Measurements from ENCODE around the gene PGAP2. TPM values are rescaled to one million over a fixed set of nuclear protein-coding genes. Genes with fewer than 3 reads are reported as not detected.

Gene PGAP2
- total and polyA plus RNA-seq, 2 donors (not counting 3 experiments of a cell fraction or from before 2014, with no cell fraction given): 18.3 to 34.1 TPM

DNA sequence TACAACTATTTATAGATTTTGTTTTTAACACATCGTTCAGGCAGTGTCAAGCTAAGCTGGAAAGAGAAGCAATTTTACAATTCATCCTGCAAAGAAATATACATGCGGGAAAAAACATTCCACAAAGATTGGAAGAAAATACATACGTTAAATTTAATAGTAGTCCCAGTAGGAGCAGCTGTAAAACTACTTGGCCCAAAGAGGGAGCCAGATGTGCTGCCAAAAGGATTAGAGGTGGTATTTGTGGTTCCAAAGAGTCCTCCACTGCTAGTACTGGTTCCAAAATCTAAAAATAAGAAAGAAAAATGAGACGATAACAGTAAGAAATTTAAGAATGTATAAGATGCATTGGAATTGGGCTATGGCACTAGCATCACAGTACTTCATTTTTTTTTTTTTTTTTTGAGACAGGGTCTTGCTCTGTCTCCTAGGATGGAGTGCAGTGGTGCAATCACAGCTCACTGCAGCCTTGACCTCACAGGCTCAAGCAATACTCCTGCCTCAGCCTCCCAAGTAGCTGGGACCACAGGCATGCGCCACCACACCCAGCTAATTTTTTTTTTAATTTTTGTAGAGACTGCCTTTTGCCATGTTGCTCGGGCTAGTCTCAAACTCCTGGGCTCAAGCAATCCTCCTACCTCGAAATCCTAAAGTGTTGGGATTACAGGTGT, 32.5 kb upstream of the PGAP2 start:
- DNase-seq (ENCODE audit: low read depth, low spot score): no peak
- intact Hi-C loops (cut with micrococcal nuclease): no loop called here
- Histone ChIP-seq H4K20me1 (replicated peaks; ENCODE audit: control insufficient read depth, extremely low read depth, insufficient read depth, low read length) (no peaks in the 10 kb centered on the region), H3K4me3 (replicated peaks in 1 of 3; ENCODE audit: insufficient read depth in 1 of 3, low read depth in 1 of 3, low read length in 3 of 3) (no peak overlapping the region), H3K36me3 (ENCODE audit: control insufficient read depth in 2 of 2, extremely low read depth in 1 of 2, insufficient read depth in 2 of 2, low read length in 2 of 2) (peaks cover 16 to 23% of the 10 kb centered on the region in 2 experiments), H3K9ac (replicated peaks; ENCODE audit: extremely low read depth, insufficient read depth, low read length) (no peak overlapping the region), H3K4me1 (ENCODE audit: control insufficient read depth, extremely low read depth, insufficient read depth, low read length) (no peaks in the 10 kb centered on the region), H3K27me3 (ENCODE audit: control insufficient read depth in 2 of 2, insufficient read depth in 2 of 2, low read length in 2 of 2) (no peaks in the 10 kb centered on the region), H3K9me1 (replicated peaks; ENCODE audit: control insufficient read depth, extremely low read depth, insufficient read depth, low read length) (no peaks in the 10 kb centered on the region), H3K4me2 (ENCODE audit: insufficient read depth, low read length) (no peak overlapping the region), H2AFZ (ENCODE audit: low read depth, low read length) (no peak overlapping the region), H3K79me2 (ENCODE audit: control insufficient read depth, insufficient read depth, low read length) (peaks cover 12% of the 10 kb centered on the region), H3K9me3 (replicated peaks; ENCODE audit: control insufficient read depth, insufficient read depth, low read length) (no peaks in the 10 kb centered on the region), H3K27ac (ENCODE audit: insufficient read depth, low read depth, low read length) (no peak overlapping the region)
- BruUV-seq (replicated peaks): no TSS peak
- dilution Hi-C loops (cut with MboI; ENCODE audit: extremely low pct_ligation_motif_present, low sequenced_read_pairs): no loop called here
- POLR2A ChIA-PET: no interaction called here
- FAIRE-seq: no peak
- TF ChIP-seq, protein P1, sequence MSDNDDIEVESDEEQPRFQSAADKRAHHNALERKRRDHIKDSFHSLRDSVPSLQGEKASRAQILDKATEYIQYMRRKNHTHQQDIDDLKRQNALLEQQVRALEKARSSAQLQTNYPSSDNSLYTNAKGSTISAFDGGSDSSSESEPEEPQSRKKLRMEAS (IDR thresholded peaks at IDR 0.05; ENCODE audit: insufficient read depth, insufficient read length): no peak
- TF ChIP-seq FOS (IDR thresholded peaks at IDR 0.05; ENCODE audit: borderline replicate concordance, insufficient read depth, low read length) (no peak), MYC (IDR thresholded peaks at IDR 0.05; ENCODE audit: low read depth, low read length) (no peak)
- CTCF ChIA-PET: interaction anchor here (1.0 to 1.4 kb wide), 3 partner anchors 32 to 297 kb away, joined by 3 to 4 read pairs (median 3); no protein-coding TSS in a partner anchor

DNA sequence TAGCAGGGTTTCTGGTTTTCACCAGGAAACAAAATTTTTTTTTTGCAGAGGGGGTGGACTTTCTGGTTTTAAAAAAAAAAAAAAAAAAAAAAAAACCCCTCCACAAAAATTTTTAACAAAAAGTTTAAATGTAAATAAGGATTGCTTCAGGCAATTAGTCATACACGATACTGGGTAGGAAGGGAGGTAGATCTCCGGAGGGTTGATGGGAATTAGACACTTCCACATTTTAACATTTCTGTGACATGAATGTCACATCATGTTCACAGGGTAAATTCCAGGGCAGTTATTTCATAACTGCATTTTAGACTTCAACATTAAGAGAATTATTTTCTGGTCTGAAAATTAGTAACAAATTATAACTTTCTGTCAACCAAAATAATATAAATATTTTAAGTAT, 26.9 kb upstream of the PGAP2 start:
- ChIA-PET POLR2A (interaction anchor here (0.7 kb wide), 2 partner anchors 12 to 60 kb away, joined by 6 to 8 read pairs; no protein-coding TSS in a partner anchor), CTCF (interaction anchor here (0.7 to 3.1 kb wide), 5 partner anchors 27 to 253 kb away, joined by 3 to 18 read pairs (median 3); partner anchors contain the start of gene PGAP2)
- peaks cover 62% of the 10 kb centered on the region for H3K79me2 ChIP-seq (ENCODE audit: control insufficient read depth, insufficient read depth, low read length)
- H4K20me1 ChIP-seq (replicated peaks; ENCODE audit: control insufficient read depth, extremely low read depth, insufficient read depth, low read length): peaks cover 3% of the 10 kb centered on the region
- H3K9ac ChIP-seq (replicated peaks; ENCODE audit: extremely low read depth, insufficient read depth, low read length): peak overlapping the region; percentile 9
- intact Hi-C loops (cut with micrococcal nuclease): no loop called here
- DNase-seq (ENCODE audit: low read depth, low spot score) (no peak), FAIRE-seq (no peak)
- no peaks in the 10 kb centered on the region for H3K9me1 ChIP-seq (replicated peaks; ENCODE audit: control insufficient read depth, extremely low read depth, insufficient read depth, low read length)
- peaks cover under 1% of the 10 kb centered on the region for H3K4me1 ChIP-seq (ENCODE audit: control insufficient read depth, extremely low read depth, insufficient read depth, low read length)
- H2AFZ ChIP-seq (ENCODE audit: low read depth, low read length): no peak overlapping the region
- H3K9me3 ChIP-seq (replicated peaks; ENCODE audit: control insufficient read depth, insufficient read depth, low read length): no peaks in the 10 kb centered on the region
- BruUV-seq (replicated peaks): no TSS peak
- peaks cover 4 to 12% of the 10 kb centered on the region in 2 experiments for H3K36me3 ChIP-seq (ENCODE audit: control insufficient read depth in 2 of 2, extremely low read depth in 1 of 2, insufficient read depth in 2 of 2, low read length in 2 of 2)
- H3K4me3 ChIP-seq (replicated peaks in 1 of 3; ENCODE audit: insufficient read depth in 1 of 3, low read depth in 1 of 3, low read length in 3 of 3): no peak overlapping the region
- no peak overlapping the region for H3K4me2 ChIP-seq (ENCODE audit: insufficient read depth, low read length)
- H3K27me3 ChIP-seq (ENCODE audit: control insufficient read depth in 2 of 2, insufficient read depth in 2 of 2, low read length in 2 of 2): no peaks in the 10 kb centered on the region
- H3K27ac ChIP-seq (ENCODE audit: insufficient read depth, low read depth, low read length): no peak overlapping the region
- dilution Hi-C loops (cut with MboI; ENCODE audit: extremely low pct_ligation_motif_present, low sequenced_read_pairs): no loop called here
- TF ChIP-seq, protein P2, sequence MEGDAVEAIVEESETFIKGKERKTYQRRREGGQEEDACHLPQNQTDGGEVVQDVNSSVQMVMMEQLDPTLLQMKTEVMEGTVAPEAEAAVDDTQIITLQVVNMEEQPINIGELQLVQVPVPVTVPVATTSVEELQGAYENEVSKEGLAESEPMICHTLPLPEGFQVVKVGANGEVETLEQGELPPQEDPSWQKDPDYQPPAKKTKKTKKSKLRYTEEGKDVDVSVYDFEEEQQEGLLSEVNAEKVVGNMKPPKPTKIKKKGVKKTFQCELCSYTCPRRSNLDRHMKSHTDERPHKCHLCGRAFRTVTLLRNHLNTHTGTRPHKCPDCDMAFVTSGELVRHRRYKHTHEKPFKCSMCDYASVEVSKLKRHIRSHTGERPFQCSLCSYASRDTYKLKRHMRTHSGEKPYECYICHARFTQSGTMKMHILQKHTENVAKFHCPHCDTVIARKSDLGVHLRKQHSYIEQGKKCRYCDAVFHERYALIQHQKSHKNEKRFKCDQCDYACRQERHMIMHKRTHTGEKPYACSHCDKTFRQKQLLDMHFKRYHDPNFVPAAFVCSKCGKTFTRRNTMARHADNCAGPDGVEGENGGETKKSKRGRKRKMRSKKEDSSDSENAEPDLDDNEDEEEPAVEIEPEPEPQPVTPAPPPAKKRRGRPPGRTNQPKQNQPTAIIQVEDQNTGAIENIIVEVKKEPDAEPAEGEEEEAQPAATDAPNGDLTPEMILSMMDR (IDR thresholded peaks at IDR 0.05; ENCODE audit: extremely low read depth in 1 of 2, insufficient read depth in 1 of 2, low read depth in 1 of 2, low read length in 2 of 2): no peak
- no peak for TF ChIP-seq POLR2A (IDR thresholded peaks at IDR 0.05; ENCODE audit: low read depth, low read length)
- TF ChIP-seq, protein P1 (IDR thresholded peaks at IDR 0.05; ENCODE audit: insufficient read depth, insufficient read length): no peak
- no peak for TF ChIP-seq MYC (IDR thresholded peaks at IDR 0.05; ENCODE audit: low read depth, low read length)
- TF ChIP-seq POLR2AphosphoS5 (IDR thresholded peaks at IDR 0.05; ENCODE audit: insufficient read depth, low read depth, low read length): no peak
- no peak for TF ChIP-seq JUN (IDR thresholded peaks at IDR 0.05; ENCODE audit: borderline replicate concordance, insufficient read depth, insufficient read length, low read depth)
- TF ChIP-seq GATA2 (IDR thresholded peaks at IDR 0.05; ENCODE audit: insufficient read depth, insufficient read length, low read depth, low read length): no peak
- TF ChIP-seq FOS (IDR thresholded peaks at IDR 0.05; ENCODE audit: borderline replicate concordance, insufficient read depth, low read length): no peak
- no peak for TF ChIP-seq EZH2 (IDR thresholded peaks at IDR 0.05; ENCODE audit: borderline replicate concordance, low read depth, low read length, severe bottlenecking)

All from endothelial cell of umbilical vein (primary cell).